Gastroesophageal sphincter (tissue), 3 donors: ENCODE measurements around the gene HSPA12B.
A peak's percentile ranks its signal among the peaks of the same experiment; 100 is the strongest.

Experiments used
- CTCF ChIP-seq, 4 experiments: fragments of 200-600 bp in 2 of 4; fragments of 450-650 bp in 2 of 4; sonication (generic) in 1 of 4; IDR thresholded peaks; one replicate each; pipeline ENCODE4 v1.5.1; 2017 to 2019; ENCODE audit warnings: antibody characterized with exemption in 4 of 4, mild to moderate bottlenecking in 2 of 4, moderate library complexity in 2 of 4
- POLR2A ChIP-seq, 2 donors: fragments of 450-650 bp; IDR thresholded peaks; one replicate each; pipeline ENCODE4 v1.6.1; 2017; ENCODE audit warnings: antibody characterized with exemption in 2 of 2, mild to moderate bottlenecking in 2 of 2, moderate library complexity in 1 of 2
- POLR2AphosphoS5 ChIP-seq: sonication (generic); formaldehyde crosslinking; IDR thresholded peaks from one replicate; pipeline ENCODE4 v1.6.1; 2017; ENCODE audit warnings: antibody characterized with exemption

- TF ChIP-seq CTCF (IDR thresholded peaks at IDR 0.05) (peak in 3 of 4 experiments; percentile 54 to 67 (median 59)), POLR2AphosphoS5 (peak; percentile 31), POLR2A (IDR thresholded peaks at IDR 0.05) (no peak)
These were observed 36.1 kb downstream of the HSPA12B start for GRCh38 chr20:3768342-3769130.
